PC-9 (cell line): ENCODE results near the gene ERCC1. TPM values are rescaled to one million over a fixed set of nuclear protein-coding genes. Genes with fewer than 3 reads are reported as not detected.

Experiments
- BruUV-seq: library from RNA; stranded (reverse); fragments of 400-500 nt; replicated peaks from 2 replicates; lab custom pipeline; 2021; lab: Mats Ljungman, UMichigan
- CTCF ChIA-PET: fragments of 300-600 bp; sonication (Branson Sonifier 250); formaldehyde crosslinking; loops from one replicate; lab custom pipeline; 2022; ENCODE audit warnings: antibody characterized with exemption; lab: Charles Lee
- POLR2A ChIA-PET: fragments of 300-600 bp; sonication (Branson Sonifier 250); formaldehyde crosslinking; loops from one replicate; lab custom pipeline; 2022; ENCODE audit warnings: antibody characterized with exemption; ENCODE audit not compliant: unreplicated experiment; lab: Charles Lee
- DNase-seq, 2 experiments: peaks; one replicate each; pipeline versions ENCODE4 v3.0.0 to v3.0.0-alpha.2; 2015 to 2022; ENCODE audit warnings: mixed read lengths in 1 of 2
- H2AFZ ChIP-seq: fragments of 200-600 bp; sonication (generic); 2 replicates; pipeline ENCODE4 v1.8.1; 2017; ENCODE audit warnings: antibody characterized with exemption
- H3F3A ChIP-seq: fragments of 200-600 bp; sonication (generic); 2 replicates; pipeline ENCODE4 v1.8.1; 2017; ENCODE audit warnings: antibody characterized with exemption, mild to moderate bottlenecking, low read depth; ENCODE audit not compliant: insufficient read depth
- H3K27ac ChIP-seq: fragments of 200-600 bp; sonication (generic); 2 replicates; pipeline ENCODE4 v1.6.1; 2016; ENCODE audit warnings: mixed run types
- H3K27me3 ChIP-seq: fragments of 200-600 bp; sonication (generic); 2 replicates; pipeline ENCODE4 v1.6.1; 2016; ENCODE audit warnings: low read depth, mixed run types; ENCODE audit not compliant: insufficient read depth
- H3K36me3 ChIP-seq: fragments of 200-600 bp; sonication (generic); 2 replicates; pipeline ENCODE4 v1.6.1; 2016; ENCODE audit warnings: low read depth, mixed run types
- H3K4me1 ChIP-seq: fragments of 200-600 bp; sonication (generic); replicated peaks from 2 replicates; pipeline ENCODE4 v1.6.1; 2016; ENCODE audit warnings: mixed run types; ENCODE audit not compliant: insufficient read depth
- H3K4me2 ChIP-seq: fragments of 200-600 bp; sonication (generic); 2 replicates; pipeline ENCODE4 v1.6.1; 2017; ENCODE audit warnings: mixed run types
- H3K4me3 ChIP-seq: fragments of 200-600 bp; sonication (generic); 2 replicates; pipeline ENCODE4 v1.6.1; 2016; ENCODE audit warnings: mixed run types
- H3K79me2 ChIP-seq: fragments of 200-600 bp; sonication (generic); 2 replicates; pipeline ENCODE4 v1.6.1; 2017; ENCODE audit warnings: low read depth, mixed run types
- H3K9me2 ChIP-seq: fragments of 200-600 bp; sonication (generic); 2 replicates; pipeline ENCODE4 v1.8.1; 2017; ENCODE audit warnings: mild to moderate bottlenecking; ENCODE audit not compliant: insufficient read depth
- H3K9me3 ChIP-seq: fragments of 200-600 bp; sonication (generic); 2 replicates; pipeline ENCODE4 v1.8.1; 2016; ENCODE audit warnings: low read depth; ENCODE audit not compliant: insufficient read depth
- H4K20me1 ChIP-seq: fragments of 200-600 bp; sonication (generic); 2 replicates; pipeline ENCODE4 v1.8.1; 2017; ENCODE audit not compliant: insufficient read depth
- CTCF ChIP-seq: fragments of 200-600 bp; sonication (generic); conservative IDR thresholded peaks from 2 replicates; pipeline ENCODE4 v1.6.1; 2017; ENCODE audit warnings: mixed run types, antibody characterized with exemption, mild to moderate bottlenecking, moderate library complexity
- EZH2 ChIP-seq: fragments of 200-600 bp; sonication (generic); IDR thresholded peaks from 2 replicates; pipeline ENCODE4 v1.8.0; 2017; ENCODE audit warnings: antibody characterized with exemption, low read depth
- intact Hi-C: fragments of 100-400 bp; cut with micrococcal nuclease; formaldehyde crosslinking; loops from one replicate; pipeline ENCODE4 v1.10.0; 2022; ENCODE audit not compliant: unreplicated experiment
- total RNA-seq: library from RNA; stranded (reverse); gene quantifications from 2 replicates; pipeline ENCODE4 v1.2.3, GENCODE V29; 2021

ERCC1 gene
- total RNA-seq, 1 experiment from 2014 or later = 102 TPM

GRCh38 chr19:45448425-45448756, 24.7 kb upstream of the ERCC1 start:
- BruUV-seq = no TSS peak

GRCh38 chr19:45446944-45447343, 23.2 kb upstream of the ERCC1 start:
- H3K9me3 ChIP-seq = no peaks in the 10 kb centered on the region
- no TSS peak for BruUV-seq
- H3K9me2 ChIP-seq = no peaks in the 10 kb centered on the region
- DNase-seq = no peak
- intact Hi-C loops = no loop called here
- POLR2A ChIA-PET = no interaction called here
- peaks cover 70% of the 10 kb centered on the region for H3F3A ChIP-seq
- peaks cover 47% of the 10 kb centered on the region for H3K4me1 ChIP-seq
- H3K4me3 ChIP-seq = no peak overlapping the region
- peaks cover 8% of the 10 kb centered on the region for H3K79me2 ChIP-seq
- no peaks in the 10 kb centered on the region for H3K27me3 ChIP-seq
- no peaks in the 10 kb centered on the region for H3K36me3 ChIP-seq
- no peak overlapping the region for H3K4me2 ChIP-seq
- H3K27ac ChIP-seq = no peak overlapping the region
- TF ChIP-seq EZH2 = no peak
- no peak for TF ChIP-seq CTCF
- H2AFZ ChIP-seq = no peak overlapping the region
- no peaks in the 10 kb centered on the region for H4K20me1 ChIP-seq
- CTCF ChIA-PET = no interaction called here

More at GRCh38 chr19:45448425-45448756, 24.7 kb upstream of the ERCC1 start:
- H3F3A ChIP-seq = peaks cover 66% of the 10 kb centered on the region
- no peaks in the 10 kb centered on the region for H3K9me3 ChIP-seq
- H3K9me2 ChIP-seq = no peaks in the 10 kb centered on the region
- peak overlapping the region; percentile 65; the same call in 1 of the 2 replicates for H3K4me3 ChIP-seq
- no peaks in the 10 kb centered on the region for H4K20me1 ChIP-seq
- DNase-seq = no peak
- H3K36me3 ChIP-seq = no peaks in the 10 kb centered on the region
- ChIA-PET POLR2A (interaction anchor here (1.6 to 2.2 kb wide), 2 partner anchors 19 to 21 kb away, joined by 10 to 18 read pairs; partner anchors contain the start of gene FOSB), CTCF (no interaction called here)
- H3K4me1 ChIP-seq = peaks cover 40% of the 10 kb centered on the region
- TF ChIP-seq CTCF (no peak), EZH2 (no peak)
- no peak overlapping the region for H2AFZ ChIP-seq
- H3K79me2 ChIP-seq = peaks cover 8% of the 10 kb centered on the region
- H3K27ac ChIP-seq = peak overlapping the region; percentile 71
- intact Hi-C loops = no loop called here
- peak overlapping the region; percentile 79 for H3K4me2 ChIP-seq
- no peaks in the 10 kb centered on the region for H3K27me3 ChIP-seq

GRCh38 chr19:45446295-45446694, 22.6 kb upstream of the ERCC1 start:
- no peak for DNase-seq
- CTCF ChIA-PET = no interaction called here
- Histone ChIP-seq H3K79me2 (peaks cover 8% of the 10 kb centered on the region), H3K27me3 (no peaks in the 10 kb centered on the region), H3K27ac (no peak overlapping the region), H3K4me1 (peaks cover 43% of the 10 kb centered on the region), H3F3A (peaks cover 67% of the 10 kb centered on the region), H3K4me3 (no peak overlapping the region), H3K9me2 (no peaks in the 10 kb centered on the region), H2AFZ (no peak overlapping the region), H3K36me3 (no peaks in the 10 kb centered on the region), H3K4me2 (no peak overlapping the region), H4K20me1 (no peaks in the 10 kb centered on the region), H3K9me3 (no peaks in the 10 kb centered on the region)
- TF ChIP-seq EZH2 = no peak
- TF ChIP-seq CTCF = peak; percentile 64; the same call in 1 of the 2 replicates
- POLR2A ChIA-PET = no interaction called here
- BruUV-seq = no TSS peak
- intact Hi-C loops = no loop called here
